ENCODE results near the gene IMMP1L.

GRCh38 chr11:31512117-31512516 lies 2.7 kb upstream of the IMMP1L start:
- TF ChIP-seq POLR2A (IDR thresholded peaks at IDR 0.05; ENCODE audit: low read depth, low read length), result no peak
- no peak for TF ChIP-seq POLR2AphosphoS5 (IDR thresholded peaks at IDR 0.05; ENCODE audit: low read depth, low read length)
- no peak for TF ChIP-seq TAF1 (IDR thresholded peaks at IDR 0.05; ENCODE audit: low read depth, low read length)

Data from GM12891 (cell line).